ENCODE data around the gene MTIF2. TPM values are rescaled to one million over a fixed set of nuclear protein-coding genes. Genes with fewer than 3 reads are reported as not detected.
A peak's percentile ranks its signal among the peaks of the same experiment; 100 is the strongest.

Gene MTIF2
- total and polyA plus RNA-seq, 9 of the 15 experiments (the other 6 are each of a cell fraction or from before 2014, with no cell fraction given) = 58.7 to 143 (median 105) TPM

DNA sequence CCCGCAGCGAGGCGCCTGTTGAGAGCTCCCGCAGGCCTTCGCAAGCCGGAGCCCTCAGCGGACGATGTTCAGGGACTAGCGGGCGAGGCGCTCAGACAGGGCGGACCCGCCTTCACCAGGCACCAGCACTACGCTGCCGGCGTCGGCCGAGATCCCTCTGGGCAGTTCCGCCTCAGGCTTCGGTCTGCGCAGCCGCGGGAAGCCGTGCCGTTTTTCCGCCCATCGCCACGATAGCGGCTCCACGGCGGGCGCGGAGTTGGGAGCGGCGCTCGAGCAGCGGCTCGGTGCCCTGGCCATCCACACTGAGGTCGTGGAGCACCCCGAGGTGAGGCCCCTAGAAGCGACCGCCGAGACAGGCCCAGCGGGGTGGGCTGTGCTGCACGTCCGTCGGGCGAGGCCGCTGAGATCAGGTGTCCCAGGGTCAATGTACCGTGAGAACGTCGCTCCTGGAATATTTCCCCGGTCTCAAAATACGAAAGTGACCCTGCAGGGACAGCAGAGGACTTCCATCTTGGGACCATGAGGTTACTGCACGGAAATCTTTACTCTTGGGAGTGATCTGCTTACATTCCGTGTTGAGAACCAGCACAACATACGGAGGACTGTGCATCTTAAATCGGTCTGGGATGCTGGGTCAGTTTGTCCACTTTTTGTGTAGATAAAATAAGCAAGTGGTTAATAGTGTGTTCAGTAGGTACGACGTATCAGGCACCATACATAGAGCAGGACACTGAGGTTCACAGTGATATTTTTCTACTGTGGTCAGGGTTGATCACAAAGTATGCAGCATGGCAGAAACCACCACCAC, 13.3 kb upstream of the MTIF2 start (continued):
- peak; percentile 95 for TF ChIP-seq POLR2A (conservative IDR thresholded peaks at IDR 0.05)
- TF ChIP-seq ELK1 (CRISPR knock-in tag; IDR thresholded peaks at IDR 0.05) = no peak
- peak; percentile 94 for TF ChIP-seq CXXC5 (CRISPR knock-in tag; IDR thresholded peaks at IDR 0.05)
- TF ChIP-seq HMGN3 (IDR thresholded peaks at IDR 0.05; ENCODE audit: borderline replicate concordance, extremely low read depth, insufficient read length, low read depth, low read length) = peak; percentile 71
- peak in 1 of 2 experiments; percentile 78; a peak in 3 of 4 replicates for TF ChIP-seq TEAD1 (CRISPR knock-in tag; IDR thresholded peaks at IDR 0.05)
- TF ChIP-seq, protein P1, sequence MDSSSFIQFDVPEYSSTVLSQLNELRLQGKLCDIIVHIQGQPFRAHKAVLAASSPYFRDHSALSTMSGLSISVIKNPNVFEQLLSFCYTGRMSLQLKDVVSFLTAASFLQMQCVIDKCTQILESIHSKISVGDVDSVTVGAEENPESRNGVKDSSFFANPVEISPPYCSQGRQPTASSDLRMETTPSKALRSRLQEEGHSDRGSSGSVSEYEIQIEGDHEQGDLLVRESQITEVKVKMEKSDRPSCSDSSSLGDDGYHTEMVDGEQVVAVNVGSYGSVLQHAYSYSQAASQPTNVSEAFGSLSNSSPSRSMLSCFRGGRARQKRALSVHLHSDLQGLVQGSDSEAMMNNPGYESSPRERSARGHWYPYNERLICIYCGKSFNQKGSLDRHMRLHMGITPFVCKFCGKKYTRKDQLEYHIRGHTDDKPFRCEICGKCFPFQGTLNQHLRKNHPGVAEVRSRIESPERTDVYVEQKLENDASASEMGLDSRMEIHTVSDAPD (CRISPR knock-in tag; IDR thresholded peaks at IDR 0.05) = no peak
- no peak; the same call in 1 of the 2 replicates for TF ChIP-seq SMARCA4 (IDR thresholded peaks at IDR 0.05)
- TF ChIP-seq FOXP1 (CRISPR knock-in tag; IDR thresholded peaks at IDR 0.05) = peak; percentile 69; the same call in 1 of the 2 replicates
- peak; percentile 73; the same call in 1 of the 2 replicates for TF ChIP-seq ELF2 (CRISPR knock-in tag; IDR thresholded peaks at IDR 0.05)
- TF ChIP-seq NR2F6 (CRISPR knock-in tag; IDR thresholded peaks at IDR 0.05) = no peak
- TF ChIP-seq, protein P2, sequence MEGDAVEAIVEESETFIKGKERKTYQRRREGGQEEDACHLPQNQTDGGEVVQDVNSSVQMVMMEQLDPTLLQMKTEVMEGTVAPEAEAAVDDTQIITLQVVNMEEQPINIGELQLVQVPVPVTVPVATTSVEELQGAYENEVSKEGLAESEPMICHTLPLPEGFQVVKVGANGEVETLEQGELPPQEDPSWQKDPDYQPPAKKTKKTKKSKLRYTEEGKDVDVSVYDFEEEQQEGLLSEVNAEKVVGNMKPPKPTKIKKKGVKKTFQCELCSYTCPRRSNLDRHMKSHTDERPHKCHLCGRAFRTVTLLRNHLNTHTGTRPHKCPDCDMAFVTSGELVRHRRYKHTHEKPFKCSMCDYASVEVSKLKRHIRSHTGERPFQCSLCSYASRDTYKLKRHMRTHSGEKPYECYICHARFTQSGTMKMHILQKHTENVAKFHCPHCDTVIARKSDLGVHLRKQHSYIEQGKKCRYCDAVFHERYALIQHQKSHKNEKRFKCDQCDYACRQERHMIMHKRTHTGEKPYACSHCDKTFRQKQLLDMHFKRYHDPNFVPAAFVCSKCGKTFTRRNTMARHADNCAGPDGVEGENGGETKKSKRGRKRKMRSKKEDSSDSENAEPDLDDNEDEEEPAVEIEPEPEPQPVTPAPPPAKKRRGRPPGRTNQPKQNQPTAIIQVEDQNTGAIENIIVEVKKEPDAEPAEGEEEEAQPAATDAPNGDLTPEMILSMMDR (IDR thresholded peaks at IDR 0.05 in 2 of 3, conservative IDR thresholded peaks at IDR 0.05 in 1 of 3; ENCODE audit: insufficient read depth in 2 of 3, low read depth in 1 of 3, low read length in 3 of 3) = no peak
- TF ChIP-seq RBM15 (IDR thresholded peaks at IDR 0.05; ENCODE audit: insufficient read depth, low read length) = no peak
- TF ChIP-seq SMAD4 (CRISPR knock-in tag; conservative IDR thresholded peaks at IDR 0.05) = peak; percentile 85
- TF ChIP-seq, protein P3, sequence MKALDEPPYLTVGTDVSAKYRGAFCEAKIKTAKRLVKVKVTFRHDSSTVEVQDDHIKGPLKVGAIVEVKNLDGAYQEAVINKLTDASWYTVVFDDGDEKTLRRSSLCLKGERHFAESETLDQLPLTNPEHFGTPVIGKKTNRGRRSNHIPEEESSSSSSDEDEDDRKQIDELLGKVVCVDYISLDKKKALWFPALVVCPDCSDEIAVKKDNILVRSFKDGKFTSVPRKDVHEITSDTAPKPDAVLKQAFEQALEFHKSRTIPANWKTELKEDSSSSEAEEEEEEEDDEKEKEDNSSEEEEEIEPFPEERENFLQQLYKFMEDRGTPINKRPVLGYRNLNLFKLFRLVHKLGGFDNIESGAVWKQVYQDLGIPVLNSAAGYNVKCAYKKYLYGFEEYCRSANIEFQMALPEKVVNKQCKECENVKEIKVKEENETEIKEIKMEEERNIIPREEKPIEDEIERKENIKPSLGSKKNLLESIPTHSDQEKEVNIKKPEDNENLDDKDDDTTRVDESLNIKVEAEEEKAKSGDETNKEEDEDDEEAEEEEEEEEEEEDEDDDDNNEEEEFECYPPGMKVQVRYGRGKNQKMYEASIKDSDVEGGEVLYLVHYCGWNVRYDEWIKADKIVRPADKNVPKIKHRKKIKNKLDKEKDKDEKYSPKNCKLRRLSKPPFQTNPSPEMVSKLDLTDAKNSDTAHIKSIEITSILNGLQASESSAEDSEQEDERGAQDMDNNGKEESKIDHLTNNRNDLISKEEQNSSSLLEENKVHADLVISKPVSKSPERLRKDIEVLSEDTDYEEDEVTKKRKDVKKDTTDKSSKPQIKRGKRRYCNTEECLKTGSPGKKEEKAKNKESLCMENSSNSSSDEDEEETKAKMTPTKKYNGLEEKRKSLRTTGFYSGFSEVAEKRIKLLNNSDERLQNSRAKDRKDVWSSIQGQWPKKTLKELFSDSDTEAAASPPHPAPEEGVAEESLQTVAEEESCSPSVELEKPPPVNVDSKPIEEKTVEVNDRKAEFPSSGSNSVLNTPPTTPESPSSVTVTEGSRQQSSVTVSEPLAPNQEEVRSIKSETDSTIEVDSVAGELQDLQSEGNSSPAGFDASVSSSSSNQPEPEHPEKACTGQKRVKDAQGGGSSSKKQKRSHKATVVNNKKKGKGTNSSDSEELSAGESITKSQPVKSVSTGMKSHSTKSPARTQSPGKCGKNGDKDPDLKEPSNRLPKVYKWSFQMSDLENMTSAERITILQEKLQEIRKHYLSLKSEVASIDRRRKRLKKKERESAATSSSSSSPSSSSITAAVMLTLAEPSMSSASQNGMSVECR (CRISPR knock-in tag; IDR thresholded peaks at IDR 0.05) = peak; percentile 71
- peak; percentile 52; the same call in 1 of the 2 replicates for TF ChIP-seq STAT6 (CRISPR knock-in tag; IDR thresholded peaks at IDR 0.05)
